CD4-positive, alpha-beta T cell (primary cell): ENCODE results near the gene ZNF488. TPM values are rescaled to one million over a fixed set of nuclear protein-coding genes. Genes with fewer than 3 reads are reported as not detected.

ENCODE experiments used
- ATAC-seq: fragments of 200-7000 bp; cut with Tn5 transposase; one replicate; pipeline ENCODE4 v1.10.0; 2022; ENCODE audit warnings: mild to moderate bottlenecking; ENCODE audit not compliant: poor library complexity
- CTCF ChIA-PET: fragments of 350-600 bp; sonication (Branson Sonifier 250); formaldehyde crosslinking; loops from one replicate; lab custom pipeline; 2021; ENCODE audit warnings: antibody characterized with exemption, inconsistent platforms; lab: Charles Lee
- POLR2A ChIA-PET: fragments of 350-600 bp; sonication (Branson Sonifier 250); formaldehyde crosslinking; loops from one replicate; lab custom pipeline; 2021; ENCODE audit warnings: antibody characterized with exemption, inconsistent platforms; lab: Charles Lee
- DNase-seq, 14 experiments: peaks; one replicate each; pipeline ENCODE4 v3.0.0-alpha.2; 2013 to 2020; ENCODE audit warnings: mixed read lengths in 2 of 14
- H3K27ac ChIP-seq, 2 donors: one replicate each; pipeline versions ENCODE4 v1.5.1 to v1.7.0; 2013; ENCODE audit warnings: low read length in 2 of 2, low read depth in 1 of 2, mild to moderate bottlenecking in 1 of 2
- H3K27me3 ChIP-seq, 2 experiments: 1 replicate in 1 of 2; 2 replicates in 1 of 2; pipeline versions ENCODE4 v1.6.1 to v1.7.0; 2013; ENCODE audit warnings: low read length in 2 of 2, control low read depth in 1 of 2, mild to moderate bottlenecking in 1 of 2, moderate library complexity in 1 of 2; ENCODE audit not compliant: insufficient read depth in 2 of 2, control insufficient read depth in 1 of 2
- H3K36me3 ChIP-seq: one replicate; pipeline ENCODE4 v1.6.1; 2013; ENCODE audit warnings: low read length, control low read depth; ENCODE audit not compliant: insufficient read depth
- H3K4me1 ChIP-seq: one replicate; pipeline ENCODE4 v1.6.1; 2013; ENCODE audit warnings: low read length, control low read depth; ENCODE audit not compliant: insufficient read depth
- H3K4me3 ChIP-seq: one replicate; pipeline ENCODE4 v1.5.1; 2013; ENCODE audit warnings: mild to moderate bottlenecking, low read length, moderate library complexity
- H3K9me3 ChIP-seq, 2 experiments: 1 replicate in 1 of 2; 2 replicates in 1 of 2; pipeline versions ENCODE4 v1.6.1 to v1.7.0; 2013; ENCODE audit warnings: low read length in 2 of 2, mild to moderate bottlenecking in 2 of 2, control low read depth in 1 of 2, moderate library complexity in 1 of 2; ENCODE audit not compliant: control insufficient read depth in 1 of 2, insufficient read depth in 1 of 2
- H3K27ac Mint-ChIP-seq: one replicate; pipeline ENCODE4 v1.8.0; 2020; ENCODE audit warnings: mixed read lengths
- H3K27me3 Mint-ChIP-seq: one replicate; pipeline ENCODE4 v1.8.0; 2021; ENCODE audit warnings: mixed read lengths
- H3K36me3 Mint-ChIP-seq: one replicate; pipeline ENCODE4 v1.8.0; 2021; ENCODE audit warnings: low read depth, mixed read lengths
- H3K4me1 Mint-ChIP-seq: one replicate; pipeline ENCODE4 v1.8.0; 2021; ENCODE audit warnings: low read depth, mixed read lengths
- H3K4me3 Mint-ChIP-seq: one replicate; pipeline ENCODE4 v1.8.0; 2020; ENCODE audit warnings: mild to moderate bottlenecking, mixed read lengths
- H3K9me3 Mint-ChIP-seq: one replicate; pipeline ENCODE4 v1.8.0; 2020; ENCODE audit warnings: mixed read lengths
- CTCF ChIP-seq: fragments of 200-600 bp; IDR thresholded peaks from one replicate; pipeline ENCODE4 v1.8.0; 2022; ENCODE audit warnings: antibody characterized with exemption, mild to moderate bottlenecking
- intact Hi-C, 2 experiments: fragments of 100-400 bp; cut with DNase I in 1 of 2; cut with micrococcal nuclease in 1 of 2; formaldehyde crosslinking; loops; one replicate each; pipeline versions ENCODE4 v1.15.1 to v1.9.0; 2023 to 2025; cut with DNase I, micrococcal nuclease
- total RNA-seq, 174 experiments: library from RNA in 2 of 174; stranded (reverse) in 2 of 174; gene quantifications; one replicate each; pipeline ENCODE4 v1.2.3 and lab custom pipeline; 2021 to 2026

ZNF488 gene
- total RNA-seq, 2 experiments from 2014 or later = not detected

GRCh38 chr10:47331491-47331890 lies 52.6 kb downstream of the ZNF488 start:
- H3K9me3 ChIP-seq = peaks cover 0 to 5% of the 10 kb centered on the region in 2 experiments

GRCh38 chr10:47330804-47331203 lies 53.3 kb downstream of the ZNF488 start:
- DNase-seq (no peak), ATAC-seq (no peak)
- H3K27me3 ChIP-seq = peaks cover 0 to 2% of the 10 kb centered on the region in 2 experiments
- intact Hi-C loops = no loop called here
- POLR2A ChIA-PET = no interaction called here
- TF ChIP-seq CTCF = no peak
- Mint-ChIP-seq H3K27ac (no peak overlapping the region), H3K36me3 (no peaks in the 10 kb centered on the region), H3K4me1 (no peaks in the 10 kb centered on the region), H3K27me3 (no peaks in the 10 kb centered on the region), H3K9me3 (no peaks in the 10 kb centered on the region), H3K4me3 (no peak overlapping the region)
- no peaks in the 10 kb centered on the region for H3K4me1 ChIP-seq
- CTCF ChIA-PET = no interaction called here
- no peaks in the 10 kb centered on the region for H3K36me3 ChIP-seq
- peaks cover 0 to 5% of the 10 kb centered on the region in 2 experiments for H3K9me3 ChIP-seq
- no peak overlapping the region for H3K4me3 ChIP-seq
- no peak overlapping the region for H3K27ac ChIP-seq

More at GRCh38 chr10:47331491-47331890, 52.6 kb downstream of the ZNF488 start:
- H3K27ac Mint-ChIP-seq = no peak overlapping the region
- TF ChIP-seq CTCF = no peak
- no peaks in the 10 kb centered on the region for H3K36me3 ChIP-seq
- H3K27ac ChIP-seq = no peak overlapping the region
- ATAC-seq (no peak), DNase-seq (no peak)
- intact Hi-C loops = no loop called here
- H3K27me3 Mint-ChIP-seq = no peaks in the 10 kb centered on the region
- no peaks in the 10 kb centered on the region for H3K9me3 Mint-ChIP-seq
- H3K4me1 ChIP-seq = no peaks in the 10 kb centered on the region
- no peak overlapping the region for H3K4me3 ChIP-seq
- H3K4me1 Mint-ChIP-seq = no peaks in the 10 kb centered on the region
- CTCF ChIA-PET = no interaction called here
- POLR2A ChIA-PET = no interaction called here
- H3K27me3 ChIP-seq = peaks cover 0 to 5% of the 10 kb centered on the region in 2 experiments
- H3K36me3 Mint-ChIP-seq = no peaks in the 10 kb centered on the region
- H3K4me3 Mint-ChIP-seq = no peak overlapping the region

- Mint-ChIP-seq H3K36me3 (no peaks in the 10 kb centered on the region), H3K9me3 (no peaks in the 10 kb centered on the region), H3K27ac (no peak overlapping the region), H3K4me3 (no peak overlapping the region), H3K27me3 (no peaks in the 10 kb centered on the region), H3K4me1 (no peaks in the 10 kb centered on the region)
- TF ChIP-seq CTCF = no peak
- Histone ChIP-seq H3K27ac (no peak overlapping the region), H3K36me3 (no peaks in the 10 kb centered on the region), H3K4me1 (no peaks in the 10 kb centered on the region), H3K4me3 (no peak overlapping the region), H3K27me3 (no peaks in the 10 kb centered on the region), H3K9me3 (peaks cover 0 to 5% of the 10 kb centered on the region in 2 experiments)
- CTCF ChIA-PET = no interaction called here
- POLR2A ChIA-PET = no interaction called here
- intact Hi-C loops = no loop called here
- ATAC-seq (no peak), DNase-seq (no peak)
These were observed 53.7 kb downstream of the ZNF488 start for GRCh38 chr10:47330366-47330765.
